PC-9 (cell line): Measurements from ENCODE around the gene THSD7B. TPM values are rescaled to one million over a fixed set of nuclear protein-coding genes. Genes with fewer than 3 reads are reported as not detected.

ENCODE experiments used
- BruUV-seq: library from RNA; stranded (reverse); fragments of 400-500 nt; replicated peaks from 2 replicates; lab custom pipeline; 2021; lab: Mats Ljungman, UMichigan
- CTCF ChIA-PET: fragments of 300-600 bp; sonication (Branson Sonifier 250); formaldehyde crosslinking; loops from one replicate; lab custom pipeline; 2022; ENCODE audit warnings: antibody characterized with exemption; lab: Charles Lee
- POLR2A ChIA-PET: fragments of 300-600 bp; sonication (Branson Sonifier 250); formaldehyde crosslinking; loops from one replicate; lab custom pipeline; 2022; ENCODE audit warnings: antibody characterized with exemption; ENCODE audit not compliant: unreplicated experiment; lab: Charles Lee
- DNase-seq, 2 experiments: peaks; one replicate each; pipeline versions ENCODE4 v3.0.0 to v3.0.0-alpha.2; 2015 to 2022; ENCODE audit warnings: mixed read lengths in 1 of 2
- H2AFZ ChIP-seq: fragments of 200-600 bp; sonication (generic); 2 replicates; pipeline ENCODE4 v1.8.1; 2017; ENCODE audit warnings: antibody characterized with exemption
- H3F3A ChIP-seq: fragments of 200-600 bp; sonication (generic); 2 replicates; pipeline ENCODE4 v1.8.1; 2017; ENCODE audit warnings: antibody characterized with exemption, mild to moderate bottlenecking, low read depth; ENCODE audit not compliant: insufficient read depth
- H3K27ac ChIP-seq: fragments of 200-600 bp; sonication (generic); 2 replicates; pipeline ENCODE4 v1.6.1; 2016; ENCODE audit warnings: mixed run types
- H3K27me3 ChIP-seq: fragments of 200-600 bp; sonication (generic); 2 replicates; pipeline ENCODE4 v1.6.1; 2016; ENCODE audit warnings: low read depth, mixed run types; ENCODE audit not compliant: insufficient read depth
- H3K36me3 ChIP-seq: fragments of 200-600 bp; sonication (generic); 2 replicates; pipeline ENCODE4 v1.6.1; 2016; ENCODE audit warnings: low read depth, mixed run types
- H3K4me1 ChIP-seq: fragments of 200-600 bp; sonication (generic); replicated peaks from 2 replicates; pipeline ENCODE4 v1.6.1; 2016; ENCODE audit warnings: mixed run types; ENCODE audit not compliant: insufficient read depth
- H3K4me2 ChIP-seq: fragments of 200-600 bp; sonication (generic); 2 replicates; pipeline ENCODE4 v1.6.1; 2017; ENCODE audit warnings: mixed run types
- H3K4me3 ChIP-seq: fragments of 200-600 bp; sonication (generic); 2 replicates; pipeline ENCODE4 v1.6.1; 2016; ENCODE audit warnings: mixed run types
- H3K79me2 ChIP-seq: fragments of 200-600 bp; sonication (generic); 2 replicates; pipeline ENCODE4 v1.6.1; 2017; ENCODE audit warnings: low read depth, mixed run types
- H3K9me2 ChIP-seq: fragments of 200-600 bp; sonication (generic); 2 replicates; pipeline ENCODE4 v1.8.1; 2017; ENCODE audit warnings: mild to moderate bottlenecking; ENCODE audit not compliant: insufficient read depth
- H3K9me3 ChIP-seq: fragments of 200-600 bp; sonication (generic); 2 replicates; pipeline ENCODE4 v1.8.1; 2016; ENCODE audit warnings: low read depth; ENCODE audit not compliant: insufficient read depth
- H4K20me1 ChIP-seq: fragments of 200-600 bp; sonication (generic); 2 replicates; pipeline ENCODE4 v1.8.1; 2017; ENCODE audit not compliant: insufficient read depth
- EZH2 ChIP-seq: fragments of 200-600 bp; sonication (generic); IDR thresholded peaks from 2 replicates; pipeline ENCODE4 v1.8.0; 2017; ENCODE audit warnings: antibody characterized with exemption, low read depth
- intact Hi-C: fragments of 100-400 bp; cut with micrococcal nuclease; formaldehyde crosslinking; loops from one replicate; pipeline ENCODE4 v1.10.0; 2022; ENCODE audit not compliant: unreplicated experiment
- total RNA-seq: library from RNA; stranded (reverse); gene quantifications from 2 replicates; pipeline ENCODE4 v1.2.3, GENCODE V29; 2021
- TF ChIP-seq, protein P1 (sequence below): fragments of 200-600 bp; sonication (generic); conservative IDR thresholded peaks from 2 replicates; pipeline ENCODE4 v1.6.1; 2017; ENCODE audit warnings: mixed run types, antibody characterized with exemption, mild to moderate bottlenecking, moderate library complexity

Gene THSD7B
- total RNA-seq, 1 experiment from 2014 or later: not detected

DNA sequence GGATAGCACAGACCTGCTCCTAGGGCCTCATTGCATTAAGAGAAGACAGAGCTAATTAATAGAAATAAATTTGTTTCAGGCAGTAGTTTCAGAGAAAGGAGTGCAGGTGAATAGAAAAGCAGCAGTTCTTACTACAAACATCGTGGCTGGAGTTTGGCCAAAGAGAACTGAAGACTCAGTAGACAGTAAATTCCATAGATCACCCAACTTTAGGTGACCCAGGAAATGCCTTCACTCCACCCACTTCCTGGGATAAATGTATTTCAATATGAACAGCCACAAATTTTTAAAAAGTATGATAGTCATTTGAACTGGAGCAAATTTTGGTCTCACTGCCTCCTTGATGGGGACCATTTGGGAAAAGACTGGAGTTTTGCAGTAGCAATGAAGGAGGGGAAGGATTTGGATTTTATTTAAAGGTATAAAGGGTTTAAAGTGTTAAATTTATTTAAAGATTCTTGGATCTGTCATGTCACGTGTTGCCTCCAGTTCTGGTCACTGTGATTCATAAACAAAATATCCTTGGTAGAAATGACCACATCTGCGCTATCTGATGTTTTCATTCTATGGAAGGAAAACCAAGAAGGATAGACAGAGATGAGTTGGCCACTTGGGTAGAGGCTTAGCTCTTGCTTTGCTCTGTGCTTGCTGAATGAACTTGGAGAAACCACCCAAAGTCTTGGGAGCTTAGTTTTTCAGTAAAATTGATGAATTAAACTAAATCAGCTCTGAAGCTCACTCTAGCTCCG, 390.2 kb downstream of the THSD7B start:
- BruUV-seq: no TSS peak
- no peaks in the 10 kb centered on the region for H3F3A ChIP-seq
- no peaks in the 10 kb centered on the region for H3K9me3 ChIP-seq
- H4K20me1 ChIP-seq: no peaks in the 10 kb centered on the region
- H3K4me1 ChIP-seq: no peaks in the 10 kb centered on the region
- H3K36me3 ChIP-seq: no peaks in the 10 kb centered on the region
- POLR2A ChIA-PET: no interaction called here
- no peak overlapping the region for H3K27ac ChIP-seq
- H3K4me3 ChIP-seq: no peak overlapping the region
- no peaks in the 10 kb centered on the region for H3K9me2 ChIP-seq
- no peak for DNase-seq
- TF ChIP-seq EZH2: no peak
- TF ChIP-seq, protein P1, sequence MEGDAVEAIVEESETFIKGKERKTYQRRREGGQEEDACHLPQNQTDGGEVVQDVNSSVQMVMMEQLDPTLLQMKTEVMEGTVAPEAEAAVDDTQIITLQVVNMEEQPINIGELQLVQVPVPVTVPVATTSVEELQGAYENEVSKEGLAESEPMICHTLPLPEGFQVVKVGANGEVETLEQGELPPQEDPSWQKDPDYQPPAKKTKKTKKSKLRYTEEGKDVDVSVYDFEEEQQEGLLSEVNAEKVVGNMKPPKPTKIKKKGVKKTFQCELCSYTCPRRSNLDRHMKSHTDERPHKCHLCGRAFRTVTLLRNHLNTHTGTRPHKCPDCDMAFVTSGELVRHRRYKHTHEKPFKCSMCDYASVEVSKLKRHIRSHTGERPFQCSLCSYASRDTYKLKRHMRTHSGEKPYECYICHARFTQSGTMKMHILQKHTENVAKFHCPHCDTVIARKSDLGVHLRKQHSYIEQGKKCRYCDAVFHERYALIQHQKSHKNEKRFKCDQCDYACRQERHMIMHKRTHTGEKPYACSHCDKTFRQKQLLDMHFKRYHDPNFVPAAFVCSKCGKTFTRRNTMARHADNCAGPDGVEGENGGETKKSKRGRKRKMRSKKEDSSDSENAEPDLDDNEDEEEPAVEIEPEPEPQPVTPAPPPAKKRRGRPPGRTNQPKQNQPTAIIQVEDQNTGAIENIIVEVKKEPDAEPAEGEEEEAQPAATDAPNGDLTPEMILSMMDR: no peak
- intact Hi-C loops: no loop called here
- H3K79me2 ChIP-seq: no peaks in the 10 kb centered on the region
- H2AFZ ChIP-seq: no peak overlapping the region
- no peak overlapping the region for H3K4me2 ChIP-seq
- CTCF ChIA-PET: no interaction called here
- no peaks in the 10 kb centered on the region for H3K27me3 ChIP-seq

DNA sequence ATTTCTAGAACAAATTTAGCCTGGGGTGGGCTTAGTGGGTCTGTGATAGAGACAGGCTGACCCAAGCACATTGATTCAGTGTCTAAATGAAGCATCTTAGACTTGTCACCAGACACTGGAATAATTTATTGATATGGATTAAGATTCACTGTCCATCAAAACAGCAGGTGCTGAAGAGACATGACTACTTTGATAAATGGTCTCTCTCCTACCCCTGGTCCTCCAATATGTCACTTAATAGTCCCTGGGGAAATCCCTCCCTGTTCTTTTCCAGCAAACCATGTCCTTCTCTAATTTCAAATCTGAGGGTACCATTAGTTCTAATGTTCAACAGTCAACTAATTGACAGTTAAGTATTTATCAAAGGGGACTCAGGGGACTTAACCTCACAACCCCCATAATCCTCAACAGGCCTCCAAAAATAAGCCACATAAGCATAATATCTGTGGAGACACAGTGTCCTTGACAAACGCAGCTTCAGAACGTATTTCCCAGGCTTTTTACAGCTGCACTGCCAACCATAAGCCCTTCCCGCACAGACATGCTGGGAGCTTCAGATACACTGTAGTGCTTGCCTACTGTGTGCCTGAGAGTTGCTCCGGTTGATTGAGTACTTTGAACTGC, 391.0 kb downstream of the THSD7B start:
- no peaks in the 10 kb centered on the region for H3K9me2 ChIP-seq
- intact Hi-C loops: no loop called here
- no peaks in the 10 kb centered on the region for H3K36me3 ChIP-seq
- no peaks in the 10 kb centered on the region for H3K27me3 ChIP-seq
- POLR2A ChIA-PET: no interaction called here
- no peaks in the 10 kb centered on the region for H3K79me2 ChIP-seq
- TF ChIP-seq EZH2: no peak
- TF ChIP-seq, protein P1: no peak
- no TSS peak for BruUV-seq
- H3K4me1 ChIP-seq: no peaks in the 10 kb centered on the region
- no peaks in the 10 kb centered on the region for H4K20me1 ChIP-seq
- no peak overlapping the region for H2AFZ ChIP-seq
- H3K4me3 ChIP-seq: no peak overlapping the region
- H3K27ac ChIP-seq: no peak overlapping the region
- CTCF ChIA-PET: no interaction called here
- no peak overlapping the region for H3K4me2 ChIP-seq
- DNase-seq: no peak
- H3K9me3 ChIP-seq: no peaks in the 10 kb centered on the region
- no peaks in the 10 kb centered on the region for H3F3A ChIP-seq

DNA sequence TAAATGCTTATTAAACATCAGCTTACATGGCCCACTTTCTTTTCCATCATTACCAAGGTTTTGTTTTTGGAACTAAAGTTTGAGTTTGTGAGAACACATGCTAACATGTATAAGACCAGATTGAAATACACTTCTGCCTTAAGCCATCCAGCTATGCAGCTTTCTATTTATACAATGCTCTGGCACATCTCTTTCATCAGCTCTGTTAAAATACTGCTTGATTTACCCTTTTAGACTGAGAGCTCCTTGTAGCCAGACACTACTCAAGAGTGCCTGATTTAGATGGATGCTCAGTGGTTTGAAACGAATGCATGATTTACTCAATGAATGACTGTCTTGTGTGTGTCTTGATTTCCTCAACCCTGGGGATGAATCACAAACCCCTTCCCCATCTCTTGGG, 392.5 kb downstream of the THSD7B start:
- intact Hi-C loops: no loop called here
- no peak overlapping the region for H3K4me3 ChIP-seq
- H3K9me3 ChIP-seq: no peaks in the 10 kb centered on the region
- no peaks in the 10 kb centered on the region for H3K4me1 ChIP-seq
- ChIA-PET POLR2A (interaction anchor here (0.6 kb wide), 1 partner anchor 1906 kb away, joined by 9 read pairs; no protein-coding TSS in a partner anchor), CTCF (no interaction called here)
- no peaks in the 10 kb centered on the region for H3K36me3 ChIP-seq
- no peak overlapping the region for H3K27ac ChIP-seq
- H4K20me1 ChIP-seq: no peaks in the 10 kb centered on the region
- H3K27me3 ChIP-seq: no peaks in the 10 kb centered on the region
- TF ChIP-seq, protein P1: no peak
- H3F3A ChIP-seq: no peaks in the 10 kb centered on the region
- no peaks in the 10 kb centered on the region for H3K9me2 ChIP-seq
- no TSS peak for BruUV-seq
- no peak for DNase-seq
- no peak overlapping the region for H2AFZ ChIP-seq
- H3K4me2 ChIP-seq: no peak overlapping the region
- H3K79me2 ChIP-seq: no peaks in the 10 kb centered on the region
